DOHH2 (cell line): ENCODE measurements around the gene EFCAB12.
"Not testable (repeated sequence)": the region's sequence is repeated elsewhere in the genome, so short reads cannot be mapped to it uniquely, and the experiment has no call there.

ENCODE experiments used
- H3F3A ChIP-seq: fragments of 200-600 bp; sonication (generic), shearing (Covaris generic); 2 replicates; pipeline ENCODE4 v1.6.0; 2016; ENCODE audit warnings: antibody characterized with exemption, mild to moderate bottlenecking; ENCODE audit not compliant: control insufficient read depth, insufficient read depth
- H3K27ac ChIP-seq: fragments of 200-600 bp; sonication (generic); 2 replicates; pipeline ENCODE4 v1.5.1; 2014; ENCODE audit warnings: low read depth, mild to moderate bottlenecking, low read length, moderate library complexity
- H3K27me3 ChIP-seq: fragments of 200-600 bp; sonication (generic); 2 replicates; pipeline ENCODE4 v1.6.1; 2014; ENCODE audit warnings: mild to moderate bottlenecking, low read length, mixed read lengths; ENCODE audit not compliant: control insufficient read depth
- H3K36me3 ChIP-seq: fragments of 200-600 bp; sonication (generic); 2 replicates; pipeline ENCODE4 v1.6.1; 2014; ENCODE audit warnings: mild to moderate bottlenecking, low read length, moderate library complexity, mixed read lengths; ENCODE audit not compliant: control insufficient read depth
- H3K4me1 ChIP-seq: fragments of 200-600 bp; sonication (generic); 2 replicates; pipeline ENCODE4 v1.6.1; 2014; ENCODE audit warnings: mild to moderate bottlenecking, low read length, mixed read lengths; ENCODE audit not compliant: control insufficient read depth
- H3K4me2 ChIP-seq: fragments of 200-600 bp; sonication (generic); 2 replicates; pipeline ENCODE4 v1.6.0; 2014; ENCODE audit warnings: mild to moderate bottlenecking, low read length, moderate library complexity
- H3K4me3 ChIP-seq: fragments of 200-600 bp; sonication (generic); 2 replicates; pipeline ENCODE4 v1.5.1; 2014; ENCODE audit warnings: mild to moderate bottlenecking, low read length, mixed read lengths
- H3K79me2 ChIP-seq: fragments of 200-600 bp; sonication (generic); 2 replicates; pipeline ENCODE4 v1.6.1; 2014; ENCODE audit warnings: mild to moderate bottlenecking, low read length, mixed read lengths; ENCODE audit not compliant: control insufficient read depth
- H3K9me2 ChIP-seq: fragments of 200-600 bp; sonication (generic); replicated peaks from 2 replicates; pipeline ENCODE4 v1.6.1; 2014; ENCODE audit warnings: mild to moderate bottlenecking, low read length, mixed read lengths; ENCODE audit not compliant: control insufficient read depth
- H3K9me3 ChIP-seq: fragments of 200-600 bp; sonication (generic); 2 replicates; pipeline ENCODE4 v1.6.1; 2014; ENCODE audit warnings: antibody characterized with exemption, low read length, mixed read lengths; ENCODE audit not compliant: control insufficient read depth, insufficient read depth
- H4K20me1 ChIP-seq: fragments of 200-600 bp; sonication (generic); 2 replicates; pipeline ENCODE4 v1.6.0; 2014; ENCODE audit warnings: low read depth, mild to moderate bottlenecking, antibody characterized with exemption, low read length, moderate library complexity; ENCODE audit not compliant: control insufficient read depth, insufficient read depth
- EZH2phosphoT487 ChIP-seq: fragments of 200-600 bp; sonication (generic); IDR thresholded peaks from 2 replicates; pipeline ENCODE4 v1.6.1; 2017; ENCODE audit warnings: borderline replicate concordance, mild to moderate bottlenecking, antibody characterized with exemption, low read length, moderate library complexity, mixed read lengths
- TF ChIP-seq, protein P1 (sequence below): fragments of 200-600 bp; sonication (generic); IDR thresholded peaks from one replicate; pipeline ENCODE4 v1.5.1; 2014; ENCODE audit warnings: antibody characterized with exemption, mild to moderate bottlenecking, low read depth, low read length; ENCODE audit not compliant: poor library complexity, severe bottlenecking

EFCAB12 gene

DNA sequence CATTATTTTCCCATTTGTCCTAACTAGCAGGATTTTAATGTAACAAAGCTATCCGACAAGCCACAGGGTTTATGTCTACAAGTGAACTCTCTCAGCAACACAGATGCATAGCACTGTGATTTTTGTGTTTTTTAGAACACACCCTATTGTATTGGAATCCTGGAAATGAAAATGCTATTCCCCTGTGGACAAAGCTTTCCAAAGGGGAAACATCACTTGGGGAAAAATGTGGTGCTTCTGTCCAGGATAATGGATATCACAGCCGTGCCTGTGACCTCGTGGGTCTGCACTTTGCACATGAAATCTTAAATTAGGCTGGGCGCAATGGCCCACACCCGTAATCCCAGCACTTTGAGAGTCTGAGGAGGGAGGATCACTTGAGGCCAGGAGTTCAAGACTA lies 60.6 kb downstream of the EFCAB12 start:
- Histone ChIP-seq H4K20me1 (no peaks in the 10 kb centered on the region), H3K27ac (no peak overlapping the region), H3K4me3 (no peak overlapping the region), H3K4me2 (no peak overlapping the region), H3K4me1 (no peaks in the 10 kb centered on the region), H3K79me2 (no peaks in the 10 kb centered on the region), H3K36me3 (no peaks in the 10 kb centered on the region), H3K27me3 (no peaks in the 10 kb centered on the region), H3K9me3 (no peaks in the 10 kb centered on the region), H3F3A (no peaks in the 10 kb centered on the region), H3K9me2 (no peaks in the 10 kb centered on the region)
- TF ChIP-seq, protein P1, sequence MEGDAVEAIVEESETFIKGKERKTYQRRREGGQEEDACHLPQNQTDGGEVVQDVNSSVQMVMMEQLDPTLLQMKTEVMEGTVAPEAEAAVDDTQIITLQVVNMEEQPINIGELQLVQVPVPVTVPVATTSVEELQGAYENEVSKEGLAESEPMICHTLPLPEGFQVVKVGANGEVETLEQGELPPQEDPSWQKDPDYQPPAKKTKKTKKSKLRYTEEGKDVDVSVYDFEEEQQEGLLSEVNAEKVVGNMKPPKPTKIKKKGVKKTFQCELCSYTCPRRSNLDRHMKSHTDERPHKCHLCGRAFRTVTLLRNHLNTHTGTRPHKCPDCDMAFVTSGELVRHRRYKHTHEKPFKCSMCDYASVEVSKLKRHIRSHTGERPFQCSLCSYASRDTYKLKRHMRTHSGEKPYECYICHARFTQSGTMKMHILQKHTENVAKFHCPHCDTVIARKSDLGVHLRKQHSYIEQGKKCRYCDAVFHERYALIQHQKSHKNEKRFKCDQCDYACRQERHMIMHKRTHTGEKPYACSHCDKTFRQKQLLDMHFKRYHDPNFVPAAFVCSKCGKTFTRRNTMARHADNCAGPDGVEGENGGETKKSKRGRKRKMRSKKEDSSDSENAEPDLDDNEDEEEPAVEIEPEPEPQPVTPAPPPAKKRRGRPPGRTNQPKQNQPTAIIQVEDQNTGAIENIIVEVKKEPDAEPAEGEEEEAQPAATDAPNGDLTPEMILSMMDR = no peak
- no peak for TF ChIP-seq EZH2phosphoT487

DNA sequence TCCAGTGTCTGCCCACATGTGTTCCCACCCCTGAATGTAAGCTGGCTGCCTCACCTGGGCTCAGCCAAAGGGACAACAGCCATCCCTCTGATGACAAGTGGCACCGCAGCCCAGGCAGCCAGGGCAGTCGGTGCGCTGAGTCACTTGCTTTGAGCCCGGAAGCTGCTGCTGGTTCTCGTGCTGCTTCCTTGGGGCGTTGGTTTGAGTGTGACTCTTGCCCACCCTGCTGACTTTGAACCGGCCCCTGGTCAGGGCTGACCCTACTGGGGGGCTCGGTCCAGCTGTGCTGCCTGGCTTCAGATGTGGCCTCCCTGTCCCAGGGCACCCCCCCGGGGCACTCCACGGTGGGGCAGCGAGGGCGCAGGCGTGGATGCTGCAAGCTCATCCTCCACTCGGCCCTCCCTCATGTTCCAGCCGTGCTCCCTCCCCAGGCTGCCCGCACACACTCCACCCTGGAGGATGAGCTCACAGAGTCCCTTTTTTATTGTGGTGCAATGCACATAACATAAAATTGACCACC lies 62.1 kb downstream of the EFCAB12 start:
- Histone ChIP-seq H3K4me3 (no peak overlapping the region), H3K79me2 (no peaks in the 10 kb centered on the region), H3K9me2 (no peaks in the 10 kb centered on the region), H3K9me3 (no peaks in the 10 kb centered on the region), H3K4me2 (no peak overlapping the region), H3K4me1 (no peaks in the 10 kb centered on the region), H3F3A (no peaks in the 10 kb centered on the region), H4K20me1 (no peaks in the 10 kb centered on the region), H3K27ac (no peak overlapping the region), H3K36me3 (no peaks in the 10 kb centered on the region), H3K27me3 (no peaks in the 10 kb centered on the region)
- TF ChIP-seq EZH2phosphoT487 = no peak
- TF ChIP-seq, protein P1 = no peak

- Histone ChIP-seq H3F3A (no peaks in the 10 kb centered on the region), H3K4me1 (no peaks in the 10 kb centered on the region), H3K36me3 (no peaks in the 10 kb centered on the region), H3K27ac (no peak overlapping the region), H3K9me3 (no peaks in the 10 kb centered on the region), H3K27me3 (no peaks in the 10 kb centered on the region), H3K4me3 (no peak overlapping the region), H4K20me1 (no peaks in the 10 kb centered on the region), H3K4me2 (no peak overlapping the region), H3K9me2 (no peaks in the 10 kb centered on the region), H3K79me2 (no peaks in the 10 kb centered on the region)
- TF ChIP-seq, protein P1 = no peak
- TF ChIP-seq EZH2phosphoT487 = no peak
These were observed 62.9 kb downstream of the EFCAB12 start for GRCh38 chr3:129365296-129366136.

DNA sequence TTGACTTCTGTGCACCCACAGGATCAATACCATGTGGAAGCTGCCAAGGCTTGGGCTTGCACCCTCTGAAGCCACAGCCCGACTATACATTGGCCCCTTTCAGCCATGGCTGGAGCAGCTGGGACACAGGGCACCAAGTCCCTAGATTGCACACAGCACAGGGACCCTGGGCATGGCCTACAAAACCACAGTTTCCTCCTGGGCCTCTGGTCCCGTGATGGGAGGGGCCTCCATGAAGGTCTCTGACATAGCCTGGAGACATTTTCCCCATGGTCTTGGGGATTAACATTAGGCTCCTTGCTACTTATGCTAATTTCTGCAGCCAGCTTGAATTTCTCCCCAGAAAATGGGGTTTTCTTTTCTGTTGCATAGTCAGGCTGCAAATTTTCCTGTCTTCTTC lies 63.6 kb downstream of the EFCAB12 start:
- H3F3A ChIP-seq = not testable (repeated sequence)

DNA sequence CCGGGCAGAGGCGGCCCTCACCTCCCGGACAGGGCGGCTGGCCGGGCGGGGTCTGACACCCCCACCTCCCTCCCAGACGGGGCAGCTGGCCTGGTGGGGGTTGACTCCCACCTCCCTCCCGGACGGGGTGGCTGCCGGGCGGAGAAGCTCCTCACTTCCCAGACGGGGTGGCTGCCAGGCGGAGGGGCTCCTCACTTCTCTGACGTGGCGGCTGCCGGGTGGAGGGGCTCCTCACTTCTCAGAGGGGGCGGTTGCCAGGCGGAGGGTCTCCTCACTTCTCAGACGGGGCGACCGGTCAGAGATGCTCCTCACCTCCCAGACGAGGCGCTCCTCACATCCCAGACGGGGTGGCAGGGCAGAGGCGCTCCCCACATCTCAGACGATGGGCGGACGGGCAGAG lies 65.1 kb downstream of the EFCAB12 start:
- not testable (repeated sequence) for H3K79me2 ChIP-seq, H3K36me3 ChIP-seq, H3K4me2 ChIP-seq, H3F3A ChIP-seq, H3K27ac ChIP-seq, H3K27me3 ChIP-seq, H4K20me1 ChIP-seq, H3K9me2 ChIP-seq, H3K4me1 ChIP-seq, H3K4me3 ChIP-seq, H3K9me3 ChIP-seq

More for the DNA sequence above, 63.6 kb downstream of the EFCAB12 start:
- not testable (repeated sequence) for H3K9me2 ChIP-seq, H3K27ac ChIP-seq, H3K4me3 ChIP-seq, H3K27me3 ChIP-seq, H3K79me2 ChIP-seq, H3K4me2 ChIP-seq, H3K9me3 ChIP-seq, H3K36me3 ChIP-seq, H4K20me1 ChIP-seq, H3K4me1 ChIP-seq
